CD4-positive, alpha-beta memory T cell (primary cell): ENCODE measurements around the gene SCCPDH. TPM values are rescaled to one million over a fixed set of nuclear protein-coding genes. Genes with fewer than 3 reads are reported as not detected.

Experiments
- CTCF ChIA-PET: fragments of 350-600 bp; sonication (Branson Sonifier 250); formaldehyde crosslinking; loops from one replicate; lab custom pipeline; 2021; ENCODE audit warnings: inconsistent platforms; ENCODE audit not compliant: partially characterized antibody; lab: Charles Lee
- POLR2A ChIA-PET: fragments of 350-600 bp; sonication (Branson Sonifier 250); formaldehyde crosslinking; loops from one replicate; lab custom pipeline; 2021; ENCODE audit not compliant: partially characterized antibody; lab: Charles Lee
- DNase-seq, 5 donors: peaks; one replicate each; pipeline versions ENCODE4 v3.0.0 to v3.0.0-alpha.2; 2020 to 2022; ENCODE audit warnings: mixed read lengths in 1 of 5
- H3K27ac ChIP-seq: one replicate; pipeline ENCODE4 v1.7.0; 2013; ENCODE audit warnings: low read depth, low read length
- H3K27me3 ChIP-seq: 2 replicates; pipeline ENCODE4 v1.7.0; 2013; ENCODE audit warnings: mild to moderate bottlenecking, low read length, moderate library complexity; ENCODE audit not compliant: insufficient read depth
- H3K36me3 ChIP-seq: 2 replicates; pipeline ENCODE4 v1.7.0; 2013; ENCODE audit warnings: mild to moderate bottlenecking, low read length, moderate library complexity; ENCODE audit not compliant: insufficient read depth
- H3K4me1 ChIP-seq: 2 replicates; pipeline ENCODE4 v1.7.0; 2013; ENCODE audit warnings: mild to moderate bottlenecking, low read length, moderate library complexity; ENCODE audit not compliant: insufficient read depth
- H3K4me3 ChIP-seq, 2 donors: one replicate each; pipeline ENCODE4 v1.7.0; 2013; ENCODE audit warnings: low read length in 2 of 2, mild to moderate bottlenecking in 1 of 2
- H3K9me3 ChIP-seq, 2 donors: one replicate each; pipeline ENCODE4 v1.7.0; 2013; ENCODE audit warnings: low read length in 2 of 2, control low read depth in 1 of 2; ENCODE audit not compliant: control insufficient read depth in 1 of 2
- H3K27ac Mint-ChIP-seq, 7 donors: one replicate each; pipeline ENCODE4 v1.8.0; 2020 to 2021; ENCODE audit warnings: mixed read lengths in 7 of 7, mild to moderate bottlenecking in 6 of 7, inconsistent platforms in 3 of 7, moderate library complexity in 3 of 7
- H3K27me3 Mint-ChIP-seq, 2 donors: one replicate each; pipeline ENCODE4 v1.8.0; 2020 to 2021; ENCODE audit warnings: mixed read lengths in 2 of 2
- H3K36me3 Mint-ChIP-seq, 2 donors: one replicate each; pipeline ENCODE4 v1.8.0; 2020 to 2021; ENCODE audit warnings: mixed read lengths in 2 of 2, inconsistent platforms in 1 of 2, mild to moderate bottlenecking in 1 of 2
- H3K4me1 Mint-ChIP-seq, 4 donors: one replicate each; pipeline ENCODE4 v1.8.0; 2020 to 2021; ENCODE audit warnings: mixed read lengths in 4 of 4, mild to moderate bottlenecking in 1 of 4
- H3K4me3 Mint-ChIP-seq, 8 donors: one replicate each; pipeline ENCODE4 v1.8.0; 2020 to 2021; ENCODE audit warnings: mixed read lengths in 8 of 8, mild to moderate bottlenecking in 7 of 8, moderate library complexity in 6 of 8, inconsistent platforms in 3 of 8
- H3K9me3 Mint-ChIP-seq, 8 donors: one replicate each; pipeline ENCODE4 v1.8.0; 2020 to 2021; ENCODE audit warnings: mixed read lengths in 8 of 8, mild to moderate bottlenecking in 5 of 8, inconsistent platforms in 3 of 8, moderate library complexity in 1 of 8
- intact Hi-C: fragments of 100-400 bp; cut with micrococcal nuclease; formaldehyde crosslinking; loops from one replicate; pipeline ENCODE4 v1.15.1; 2023
- polyA plus RNA-seq, 2 donors: library from polyadenylated mRNA; unstranded; fragments of 300-500 nt; fragmentation: Illumina TruSeq; gene quantifications; one replicate each; pipeline ENCODE4 v1.2.3, GENCODE V29; 2021
- total RNA-seq, 2 experiments: library from RNA; stranded (reverse); gene quantifications; one replicate each; pipeline ENCODE4 v1.2.3, GENCODE V29; 2021

Gene SCCPDH
- total and polyA plus RNA-seq, 4 experiments from 2014 or later, result 2.4 to 4.8 (median 3.2) TPM

DNA sequence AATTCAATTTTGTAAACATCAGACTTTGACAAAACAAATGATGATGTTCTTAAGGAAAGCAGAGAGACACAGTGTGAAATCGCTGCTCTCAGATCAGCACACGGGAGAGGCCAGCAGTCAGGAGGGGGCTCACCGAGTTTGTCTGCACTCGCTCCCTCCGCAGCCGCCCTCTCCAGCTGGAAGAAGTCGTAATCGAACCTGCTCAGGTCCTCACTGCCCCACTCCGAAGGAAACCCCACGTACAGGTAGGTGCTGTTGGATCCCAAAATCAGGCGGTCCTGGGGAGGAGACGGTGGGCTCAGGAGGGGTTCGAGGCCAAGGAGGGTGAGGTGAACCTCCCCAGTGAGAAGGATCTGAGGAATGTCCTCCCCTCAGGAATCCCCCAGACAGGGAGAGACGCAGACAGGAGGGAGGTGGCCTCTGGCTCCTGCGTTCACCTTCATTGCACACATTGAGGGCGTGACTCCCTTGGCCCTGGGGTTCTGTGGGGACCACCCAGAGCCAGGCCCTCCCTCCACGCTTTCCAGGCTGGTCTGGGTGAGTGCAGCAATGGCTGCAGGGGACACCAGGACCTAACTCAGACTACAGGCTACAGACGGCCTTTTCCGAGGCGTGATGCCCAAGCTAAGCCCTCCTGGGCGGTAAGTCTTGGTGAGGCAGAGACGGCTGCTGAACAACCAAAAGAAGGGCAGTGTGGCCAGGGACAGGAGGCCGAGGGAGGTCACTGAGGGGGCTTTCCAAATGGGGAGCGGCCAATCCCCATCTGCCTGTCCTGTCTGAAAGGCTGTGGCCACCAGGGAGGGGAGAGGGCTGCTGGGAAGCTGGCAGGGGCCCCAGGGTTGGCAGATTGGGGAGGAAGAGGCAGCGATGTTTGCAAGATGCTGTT, 65.5 kb downstream of the SCCPDH start:
- H3K27me3 ChIP-seq, result no peaks in the 10 kb centered on the region
- Mint-ChIP-seq H3K9me3 (peaks cover 0 to 5% (median 0%) of the 10 kb centered on the region in 8 donors), H3K4me1 (peaks cover 0 to 14% (median 6%) of the 10 kb centered on the region in 4 donors), H3K27ac (no peak overlapping the region), H3K4me3 (peak overlapping the region in 1 of 8 donors; percentile 22), H3K27me3 (peaks cover 4 to 5% of the 10 kb centered on the region in 2 donors), H3K36me3 (no peaks in the 10 kb centered on the region)
- intact Hi-C loops, result no loop called here
- ChIA-PET CTCF (no interaction called here), POLR2A (interaction anchor here (0.7 kb wide), 1 partner anchor 10 kb away, joined by 3 read pairs; no protein-coding TSS in a partner anchor)
- H3K4me1 ChIP-seq, result no peaks in the 10 kb centered on the region
- H3K27ac ChIP-seq, result no peak overlapping the region
- DNase-seq, result no peak
- no peaks in the 10 kb centered on the region for H3K36me3 ChIP-seq
- H3K9me3 ChIP-seq, result no peaks in the 10 kb centered on the region
- H3K4me3 ChIP-seq, result no peak overlapping the region

DNA sequence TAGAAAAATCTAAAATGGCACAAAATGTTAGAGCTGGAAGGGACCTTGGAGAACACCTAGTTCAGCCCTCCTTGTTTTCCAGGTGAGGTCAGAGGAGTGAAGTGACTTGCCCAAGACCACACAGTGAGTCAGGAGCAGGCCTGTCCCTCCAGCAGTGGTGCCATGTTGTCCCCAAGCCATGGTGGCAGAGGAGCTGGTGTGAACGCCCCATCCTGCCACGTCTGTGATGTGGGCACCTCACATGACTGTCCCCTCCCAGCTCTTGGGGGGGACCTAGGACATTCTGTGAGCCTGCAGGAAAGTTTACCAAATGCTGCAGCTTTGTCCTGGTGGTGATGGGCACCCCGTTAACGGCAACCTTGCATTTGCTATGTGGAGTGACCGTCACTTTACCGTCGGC, 66.2 kb downstream of the SCCPDH start:
- Histone ChIP-seq H3K36me3 (no peaks in the 10 kb centered on the region), H3K4me1 (no peaks in the 10 kb centered on the region), H3K4me3 (no peak overlapping the region), H3K27ac (no peak overlapping the region), H3K9me3 (no peaks in the 10 kb centered on the region), H3K27me3 (no peaks in the 10 kb centered on the region)
- intact Hi-C loops, result no loop called here
- Mint-ChIP-seq H3K36me3 (no peaks in the 10 kb centered on the region), H3K4me1 (peaks cover 0 to 8% (median 2%) of the 10 kb centered on the region in 4 donors), H3K9me3 (peaks cover 0 to 3% (median 0%) of the 10 kb centered on the region in 8 donors), H3K27ac (no peak overlapping the region), H3K27me3 (peaks cover 4 to 5% of the 10 kb centered on the region in 2 donors), H3K4me3 (no peak overlapping the region)
- CTCF ChIA-PET, result no interaction called here
- POLR2A ChIA-PET, result interaction anchor here (0.7 kb wide), 1 partner anchor 9 kb away, joined by 3 read pairs; no protein-coding TSS in a partner anchor
- no peak for DNase-seq

- intact Hi-C loops, result no loop called here
- CTCF ChIA-PET, result no interaction called here
- Histone ChIP-seq H3K27me3 (no peaks in the 10 kb centered on the region), H3K36me3 (no peaks in the 10 kb centered on the region), H3K4me3 (no peak overlapping the region), H3K9me3 (no peaks in the 10 kb centered on the region), H3K4me1 (no peaks in the 10 kb centered on the region), H3K27ac (no peak overlapping the region)
- H3K27me3 Mint-ChIP-seq, result peaks cover 5% of the 10 kb centered on the region in 2 donors
- POLR2A ChIA-PET, result no interaction called here
- peaks cover 0 to 8% (median 2%) of the 10 kb centered on the region in 4 donors for H3K4me1 Mint-ChIP-seq
- H3K4me3 Mint-ChIP-seq, result no peak overlapping the region
- no peak for DNase-seq
- H3K27ac Mint-ChIP-seq, result no peak overlapping the region
- H3K9me3 Mint-ChIP-seq, result peaks cover 0 to 2% (median 0%) of the 10 kb centered on the region in 8 donors
- H3K36me3 Mint-ChIP-seq, result no peaks in the 10 kb centered on the region
Observed at GRCh38 chr1:246790833-246791232, 66.6 kb downstream of the SCCPDH start.

GRCh38 chr1:246791303-246791918, 67.2 kb downstream of the SCCPDH start:
- H3K36me3 Mint-ChIP-seq, result no peaks in the 10 kb centered on the region
- Histone ChIP-seq H3K9me3 (no peaks in the 10 kb centered on the region), H3K4me3 (no peak overlapping the region), H3K36me3 (no peaks in the 10 kb centered on the region), H3K27me3 (no peaks in the 10 kb centered on the region), H3K27ac (no peak overlapping the region), H3K4me1 (no peaks in the 10 kb centered on the region)
- H3K4me3 Mint-ChIP-seq, result no peak overlapping the region
- CTCF ChIA-PET, result no interaction called here
- H3K27me3 Mint-ChIP-seq, result peaks cover 4 to 5% of the 10 kb centered on the region in 2 donors
- H3K9me3 Mint-ChIP-seq, result peaks cover 0 to 2% (median 0%) of the 10 kb centered on the region in 8 donors
- POLR2A ChIA-PET, result no interaction called here
- intact Hi-C loops, result no loop called here
- no peak overlapping the region for H3K27ac Mint-ChIP-seq
- DNase-seq, result no peak
- H3K4me1 Mint-ChIP-seq, result peaks cover 0 to 8% (median 2%) of the 10 kb centered on the region in 4 donors

DNA sequence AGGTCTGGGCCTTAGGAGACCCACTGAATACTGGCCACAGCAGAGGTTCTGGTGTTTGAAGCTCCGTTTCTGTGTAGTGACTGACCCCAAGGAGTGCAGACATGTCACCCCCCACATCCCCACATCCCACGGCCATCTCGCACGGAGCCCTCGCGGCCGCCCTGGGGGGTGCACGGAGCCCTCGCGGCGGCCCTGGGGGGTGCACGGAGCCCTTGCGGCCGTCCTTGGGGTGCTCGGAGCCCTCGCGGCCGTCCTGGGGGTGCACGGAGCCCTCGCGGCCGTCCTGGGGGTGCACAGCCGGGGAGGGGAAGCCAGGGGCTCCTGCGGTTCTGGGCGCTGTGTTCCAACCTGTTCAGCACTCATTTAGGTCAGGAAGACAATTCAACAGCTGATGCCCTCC, 68.4 kb downstream of the SCCPDH start:
- Mint-ChIP-seq H3K9me3 (peaks cover 0 to 2% (median 0%) of the 10 kb centered on the region in 8 donors), H3K4me3 (no peak overlapping the region), H3K4me1 (peaks cover 0 to 8% (median 2%) of the 10 kb centered on the region in 4 donors), H3K27me3 (peaks cover 4 to 5% of the 10 kb centered on the region in 2 donors), H3K36me3 (no peaks in the 10 kb centered on the region), H3K27ac (no peak overlapping the region)
- CTCF ChIA-PET, result no interaction called here
- no peak overlapping the region for H3K27ac ChIP-seq
- H3K9me3 ChIP-seq, result no peaks in the 10 kb centered on the region
- no peak overlapping the region for H3K4me3 ChIP-seq
- H3K27me3 ChIP-seq, result no peaks in the 10 kb centered on the region
- intact Hi-C loops, result no loop called here
- no peaks in the 10 kb centered on the region for H3K36me3 ChIP-seq
- POLR2A ChIA-PET, result no interaction called here
- DNase-seq, result no peak
- no peaks in the 10 kb centered on the region for H3K4me1 ChIP-seq

GRCh38 chr1:246793356-246793896, 69.2 kb downstream of the SCCPDH start:
- Histone ChIP-seq H3K27me3 (no peaks in the 10 kb centered on the region), H3K27ac (no peak overlapping the region), H3K9me3 (no peaks in the 10 kb centered on the region), H3K36me3 (no peaks in the 10 kb centered on the region), H3K4me3 (no peak overlapping the region), H3K4me1 (no peaks in the 10 kb centered on the region)
- ChIA-PET POLR2A (no interaction called here), CTCF (no interaction called here)
- Mint-ChIP-seq H3K36me3 (no peaks in the 10 kb centered on the region), H3K27ac (no peak overlapping the region), H3K4me3 (no peak overlapping the region), H3K9me3 (peaks cover 0 to 2% (median 0%) of the 10 kb centered on the region in 8 donors), H3K27me3 (peaks cover 4 to 5% of the 10 kb centered on the region in 2 donors), H3K4me1 (peaks cover 0 to 7% (median 2%) of the 10 kb centered on the region in 4 donors)
- intact Hi-C loops, result no loop called here
- DNase-seq, result no peak
